HG03575 (cell line): Measurements from ENCODE around the gene EPB41L3.
"Not testable (repeated sequence)": the region's sequence is repeated elsewhere in the genome, so short reads cannot be mapped to it uniquely, and the experiment has no call there.

Source experiments
- ATAC-seq: cut with Tn5 transposase; IDR thresholded peaks from one replicate; pipeline ENCODE4 v1.9.1; 2021; ENCODE audit not compliant: unreplicated experiment, insufficient number of reproducible peaks, low FRiP score; ENCODE audit errors: extremely low read depth

The EPB41L3 gene

DNA sequence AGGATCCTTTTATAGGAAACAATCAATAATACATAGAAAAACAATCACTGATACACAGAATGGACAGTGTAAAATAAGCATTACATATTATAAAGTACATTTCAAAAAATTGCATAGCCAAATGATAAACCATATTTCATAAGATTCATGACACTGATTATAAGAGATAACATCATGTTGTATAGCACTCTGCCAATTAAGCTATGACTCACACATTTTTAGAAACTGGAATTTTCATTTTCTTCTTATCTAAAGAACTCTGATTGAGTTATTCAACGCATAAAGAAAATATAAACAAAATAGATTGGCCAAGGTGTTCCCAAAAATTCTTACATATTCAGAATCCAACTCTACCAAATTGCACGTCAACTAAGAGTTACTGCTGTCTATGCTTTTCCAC, 5.9 kb downstream of the EPB41L3 start:
- ATAC-seq, result no peak

DNA sequence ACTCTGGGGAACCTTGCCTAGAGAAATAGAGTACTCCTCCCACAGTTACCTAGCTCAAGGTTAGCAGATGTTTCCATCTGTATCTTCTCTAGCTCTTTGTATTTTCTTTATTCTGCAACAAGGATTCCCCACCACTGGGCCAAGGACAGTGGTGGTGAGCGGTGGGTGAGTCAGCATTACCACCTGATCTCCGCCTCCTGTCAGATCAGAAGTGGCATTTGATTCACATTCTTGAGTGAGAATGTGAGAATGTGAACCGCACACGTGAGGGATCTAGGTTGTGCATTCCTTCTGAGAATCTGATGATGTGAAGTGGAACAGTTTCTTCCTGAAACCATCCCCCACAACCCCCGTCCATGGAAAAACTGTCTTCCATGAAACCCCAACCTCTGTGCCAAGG, 9.0 kb downstream of the EPB41L3 start:
- ATAC-seq, result no peak

DNA sequence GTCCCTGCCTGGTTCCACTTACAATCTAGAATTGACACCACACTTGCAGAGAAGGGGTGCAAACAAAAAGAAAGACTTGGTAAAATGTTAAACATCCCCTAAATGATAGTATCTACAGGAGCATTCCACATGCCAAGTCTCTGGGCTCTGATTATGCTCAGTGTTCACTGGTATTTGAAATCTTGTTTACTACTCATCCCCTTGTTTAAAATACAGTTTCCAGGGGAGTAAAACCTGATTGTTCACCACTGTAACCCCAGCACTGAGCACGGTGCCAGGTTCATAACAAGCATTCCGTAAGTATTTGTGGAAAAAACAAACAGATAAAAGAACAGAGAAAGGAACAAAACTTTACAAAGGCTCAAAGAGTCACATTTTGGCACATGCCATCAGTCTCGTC, 11.7 kb downstream of the EPB41L3 start:
- ATAC-seq, result no peak

DNA sequence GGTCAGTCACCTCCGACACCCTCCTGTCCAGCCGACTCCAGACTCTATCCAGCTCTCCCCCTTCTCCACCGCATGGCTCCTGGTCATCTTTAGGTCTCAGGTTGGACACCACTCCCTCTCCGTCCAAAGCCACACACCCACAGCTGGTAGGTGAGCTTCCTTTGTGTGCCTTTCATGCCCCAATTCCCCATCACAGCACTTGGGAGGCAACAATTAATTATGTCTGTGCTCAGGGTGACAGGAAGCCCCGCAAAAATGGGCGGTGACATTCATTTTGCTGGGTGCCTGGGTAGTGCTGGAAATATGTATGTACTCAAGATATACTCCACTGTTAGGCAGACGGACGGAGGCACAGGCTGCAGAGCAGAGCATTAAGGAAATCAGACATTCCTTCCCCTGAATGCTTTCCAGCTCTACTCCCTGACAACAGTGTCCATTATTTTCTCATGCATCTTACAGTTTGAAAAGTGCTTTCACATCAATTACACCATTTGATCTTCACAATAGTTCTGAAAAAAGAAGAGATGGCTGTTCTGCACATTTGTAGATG, 13.1 kb downstream of the EPB41L3 start:
- no peak for ATAC-seq

DNA sequence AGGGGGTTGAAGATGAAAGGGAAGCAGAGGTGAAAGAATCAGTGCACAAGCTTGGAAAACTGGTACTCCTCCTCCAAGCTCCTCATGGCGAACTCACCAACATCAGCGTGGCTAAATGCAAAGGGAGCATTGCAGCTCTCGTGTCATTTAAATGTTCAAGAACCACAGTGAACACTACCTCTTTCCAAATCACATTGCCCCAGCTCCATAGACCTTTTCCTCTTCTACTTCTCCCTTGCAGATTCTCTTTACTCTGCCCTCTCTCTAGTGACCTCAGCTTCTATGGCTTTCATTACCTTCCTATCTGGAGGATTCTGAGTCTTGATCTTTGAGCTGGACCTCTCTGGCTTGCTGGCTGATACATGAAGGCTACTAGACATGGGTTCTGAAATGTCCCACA, 14.3 kb downstream of the EPB41L3 start:
- ATAC-seq, result no peak

DNA sequence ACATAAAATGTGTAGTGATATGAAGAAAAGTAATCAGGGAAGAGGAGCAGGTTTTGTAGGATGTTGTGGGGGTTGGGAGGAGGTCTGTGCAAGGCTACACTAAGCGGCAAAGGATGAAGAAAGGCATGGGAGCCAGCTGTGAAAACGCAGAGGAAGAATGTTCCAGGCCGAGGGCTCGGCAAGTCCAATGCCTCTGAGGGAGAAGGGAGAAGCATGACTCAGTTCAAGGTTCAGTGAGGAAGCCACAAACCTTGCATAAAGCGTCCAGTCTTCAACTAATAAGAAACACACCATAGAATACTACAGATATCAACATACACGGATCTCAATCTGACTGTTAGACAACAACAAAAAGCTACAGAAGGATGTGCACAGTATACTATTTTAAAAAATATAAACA, 16.2 kb downstream of the EPB41L3 start:
- ATAC-seq, result no peak

DNA sequence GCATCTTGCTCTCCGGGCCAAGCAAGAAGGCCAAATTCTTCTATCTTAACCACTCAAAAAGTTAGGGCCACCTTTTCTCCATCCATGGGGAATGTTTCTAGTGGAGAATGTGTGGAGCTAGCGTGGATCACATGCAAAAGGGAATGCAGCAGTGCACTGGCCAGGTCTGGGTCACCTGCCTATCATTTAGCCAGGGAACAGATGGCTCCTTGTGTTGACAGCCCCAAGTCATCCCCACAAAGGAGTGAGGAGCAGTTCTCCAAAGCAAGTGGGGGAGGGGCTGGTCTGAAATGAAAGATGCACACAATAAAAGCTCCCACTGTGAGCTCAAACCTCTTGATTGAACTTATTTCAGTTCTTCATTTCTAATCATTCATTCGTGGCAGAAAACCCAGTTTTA, 19.1 kb downstream of the EPB41L3 start:
- no peak for ATAC-seq

DNA sequence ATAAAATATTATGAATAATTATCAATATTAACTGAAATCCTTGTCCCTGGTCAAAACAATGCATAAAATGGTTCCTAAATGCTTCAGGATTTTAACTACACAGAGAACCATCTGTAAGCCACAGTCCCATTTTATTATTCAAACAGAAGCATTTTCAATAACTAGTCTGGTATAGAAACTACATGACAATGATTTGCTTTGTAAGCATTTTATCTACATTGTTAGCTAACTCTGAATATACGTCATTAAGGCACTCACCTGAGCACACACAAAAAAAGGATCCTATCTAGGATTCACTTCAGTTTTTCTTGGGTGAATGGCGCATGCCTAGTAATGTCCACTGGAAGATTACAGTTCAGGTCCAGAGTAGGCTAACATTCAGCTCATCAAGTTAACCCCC, 22.8 kb downstream of the EPB41L3 start:
- no peak for ATAC-seq

DNA sequence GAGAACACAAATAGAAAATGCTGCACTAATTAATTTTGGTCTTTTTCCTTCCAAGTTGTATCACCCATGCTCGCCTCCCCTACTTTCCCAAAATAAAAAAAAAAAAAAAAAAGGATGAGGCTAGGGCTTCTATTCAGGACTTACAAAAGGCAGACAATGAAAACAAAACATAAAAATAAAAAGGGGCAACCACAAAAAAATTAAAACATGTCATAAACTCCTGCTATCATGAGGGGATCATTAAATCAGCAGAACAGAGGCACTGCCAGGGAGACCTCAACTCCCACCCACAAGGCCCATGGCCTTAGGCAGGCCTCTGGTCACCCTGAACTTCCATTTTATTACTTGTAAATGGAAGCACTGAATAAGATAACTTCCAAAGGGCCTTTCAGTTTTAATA, 23.3 kb downstream of the EPB41L3 start:
- ATAC-seq, result no peak

DNA sequence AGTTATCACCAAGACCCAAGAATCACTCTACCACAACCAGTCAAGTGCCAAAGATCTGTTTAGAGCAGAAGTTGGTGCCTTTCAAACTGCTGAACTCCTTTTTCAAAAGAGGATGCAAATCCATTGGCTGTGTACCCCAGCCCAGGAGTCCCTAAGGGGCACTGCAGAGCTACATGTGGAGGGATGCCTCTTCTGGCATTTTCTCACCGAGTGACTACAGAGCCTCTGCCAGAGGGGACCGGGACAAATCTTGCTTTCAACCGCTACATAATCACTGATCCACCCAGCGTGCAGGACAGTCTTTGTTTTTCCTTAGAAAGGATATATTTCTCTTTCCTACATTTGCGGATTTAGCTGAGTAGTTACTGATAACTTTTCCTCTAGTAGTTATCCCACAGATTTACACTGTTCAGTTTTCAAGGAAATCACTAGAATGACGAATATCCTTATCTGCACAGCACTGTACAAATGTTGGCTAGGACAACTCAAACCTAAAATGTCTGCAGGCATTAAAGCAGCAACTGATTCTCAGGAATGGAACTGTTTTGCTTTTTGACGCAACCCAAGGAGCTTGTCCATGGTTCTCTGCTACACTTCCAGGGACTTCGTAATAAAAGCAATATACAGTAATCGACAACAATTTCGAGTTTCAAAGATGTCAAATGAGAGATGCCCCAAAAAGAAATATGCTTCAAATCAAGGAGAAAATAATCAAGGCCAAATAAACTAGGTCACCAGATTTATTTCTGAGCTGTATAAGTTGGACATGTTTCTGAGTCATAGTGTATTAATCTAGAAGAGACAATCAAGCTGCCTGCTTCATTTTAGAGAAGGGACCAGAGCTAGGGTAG, 24.1 kb downstream of the EPB41L3 start:
- ATAC-seq, result no peak

DNA sequence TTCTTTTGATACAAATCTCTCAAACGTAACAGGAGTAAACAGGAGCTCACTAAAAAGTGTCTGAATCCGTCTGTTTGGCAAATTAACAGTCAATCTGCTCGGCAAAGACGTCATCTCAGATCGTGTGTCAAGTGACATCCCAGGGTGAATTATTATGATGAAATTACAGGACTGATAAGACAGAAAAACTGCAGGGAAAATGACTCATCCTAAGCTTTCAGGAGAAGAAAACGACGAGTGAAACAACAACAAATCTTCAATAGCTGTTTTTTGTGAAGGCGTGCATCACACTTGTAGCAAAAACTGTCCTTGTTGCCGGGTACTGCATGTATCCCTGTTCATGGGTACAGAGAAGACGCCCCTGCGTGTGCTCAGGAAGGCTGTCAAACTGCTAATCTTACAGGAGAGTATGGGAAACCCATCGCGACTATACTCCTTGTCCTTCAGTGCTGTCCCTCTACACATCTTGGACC, 24.9 kb downstream of the EPB41L3 start:
- ATAC-seq, result no peak

DNA sequence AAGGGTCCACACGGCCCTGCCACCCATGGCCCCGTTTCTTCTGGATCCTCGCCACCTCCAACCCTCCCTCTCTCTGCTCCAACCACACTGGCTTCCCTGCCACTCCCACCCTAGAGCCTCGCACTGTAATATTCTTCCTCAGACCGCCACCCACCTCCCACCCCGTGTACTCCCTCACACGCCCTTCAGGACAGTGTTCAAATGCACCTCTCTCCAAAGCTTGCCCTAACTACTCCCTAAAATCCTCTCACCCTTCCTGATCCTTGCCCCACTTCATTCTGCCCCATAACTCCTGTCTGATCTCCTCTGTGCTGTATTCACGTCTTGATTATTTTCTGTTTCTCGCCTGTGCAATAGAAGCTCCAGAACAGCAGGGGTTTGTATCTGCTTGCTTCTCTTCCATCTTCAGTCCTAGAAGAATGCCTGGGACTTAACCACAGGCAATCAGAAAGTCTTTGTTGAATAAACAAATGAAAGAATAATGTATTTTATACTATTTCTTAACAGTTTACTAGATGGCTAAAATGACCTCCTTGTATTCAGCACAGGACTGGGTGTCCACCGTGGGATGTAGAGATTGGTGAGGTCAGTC, 25.5 kb downstream of the EPB41L3 start:
- ATAC-seq, result no peak

DNA sequence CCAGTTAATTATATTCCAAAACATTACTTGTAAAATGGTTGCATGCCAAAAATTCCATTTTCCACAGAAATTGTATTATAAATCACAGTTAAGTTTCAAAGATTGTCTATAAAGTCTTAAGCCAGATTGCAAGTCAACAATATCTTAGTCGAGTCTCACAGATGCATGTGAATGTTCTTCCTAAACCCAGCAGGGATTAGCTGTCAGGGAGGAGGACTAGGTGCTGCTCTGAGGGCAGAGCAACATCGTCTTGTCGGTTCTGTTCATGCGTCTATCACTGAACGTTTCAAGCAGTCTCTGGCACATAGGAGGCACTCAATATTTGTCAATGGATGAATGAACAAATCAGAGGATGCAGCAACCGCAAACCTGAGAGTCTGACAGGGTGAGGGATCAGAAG, 27.0 kb downstream of the EPB41L3 start:
- ATAC-seq, result no peak

DNA sequence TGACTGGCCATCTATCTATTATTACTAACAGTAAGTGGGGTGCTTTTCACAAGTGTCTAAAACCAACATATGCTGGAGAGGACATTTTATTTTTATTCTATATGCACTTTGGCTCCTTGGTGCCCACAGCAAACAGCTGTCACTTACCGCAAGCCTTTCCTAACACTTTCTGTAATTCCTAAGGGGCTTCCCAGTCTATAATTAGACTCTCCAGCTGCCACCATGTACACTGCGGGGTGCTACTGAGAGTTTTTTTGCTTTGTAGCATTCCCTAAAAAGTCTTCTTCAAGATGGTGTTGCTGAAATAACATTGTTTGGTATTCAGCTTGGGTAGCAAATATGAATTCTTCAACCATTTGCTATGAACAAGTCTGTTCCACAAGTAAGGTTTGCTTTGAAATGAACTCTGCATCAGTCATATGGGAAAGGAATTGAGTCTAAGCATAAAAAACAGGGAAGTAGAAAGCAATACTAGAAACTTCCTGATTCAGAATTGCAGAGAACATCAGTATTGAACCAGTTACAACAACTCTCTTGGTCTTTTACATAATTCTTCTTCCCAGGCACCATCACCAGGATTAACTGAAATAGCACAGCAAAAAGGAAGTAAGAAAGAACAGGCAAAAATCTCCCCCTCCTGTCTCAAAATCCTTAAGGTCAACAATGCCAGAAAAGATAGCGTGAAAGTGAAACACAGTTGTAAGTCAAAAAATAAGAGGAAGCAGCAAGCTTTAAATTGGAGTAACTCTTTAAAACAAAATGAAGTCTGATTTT, 28.6 kb downstream of the EPB41L3 start:
- no peak for ATAC-seq

DNA sequence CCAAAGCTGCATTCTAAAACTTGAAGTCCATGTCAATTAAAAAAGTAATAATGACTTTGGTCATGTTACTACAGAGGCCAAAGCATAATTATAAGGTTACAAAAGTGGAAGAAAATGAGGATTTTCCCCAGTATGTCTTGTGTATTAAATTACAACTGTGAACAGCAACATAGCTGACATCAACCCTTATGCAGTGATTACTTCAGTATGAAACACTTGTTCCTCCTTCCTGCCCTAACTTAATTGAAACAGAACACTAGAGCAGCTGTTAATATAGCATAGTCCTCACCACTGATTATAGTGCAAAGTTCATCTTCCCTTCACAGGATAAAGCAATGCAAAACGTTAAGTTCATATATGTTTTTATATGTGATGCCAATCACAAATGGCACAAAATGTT, 29.9 kb downstream of the EPB41L3 start:
- no peak for ATAC-seq

DNA sequence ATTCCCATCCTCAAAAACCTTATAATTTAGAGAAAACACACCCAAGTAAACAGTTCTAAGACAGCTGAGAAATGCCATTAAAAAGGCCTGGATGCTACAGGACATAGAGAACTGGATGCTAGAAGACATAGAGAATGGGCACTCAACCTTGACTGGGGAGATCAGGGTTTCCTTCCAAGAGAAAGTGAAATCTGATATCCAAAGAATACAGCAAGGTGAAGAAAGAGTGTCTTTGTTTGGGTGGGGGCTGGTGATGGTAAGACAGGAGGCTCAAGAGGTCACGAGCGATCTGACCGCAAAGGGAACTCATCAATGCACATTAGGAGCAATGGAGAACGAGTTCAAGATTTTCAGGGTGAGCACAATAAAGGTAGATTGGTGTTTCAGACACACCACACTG, 31.6 kb downstream of the EPB41L3 start:
- no peak for ATAC-seq

DNA sequence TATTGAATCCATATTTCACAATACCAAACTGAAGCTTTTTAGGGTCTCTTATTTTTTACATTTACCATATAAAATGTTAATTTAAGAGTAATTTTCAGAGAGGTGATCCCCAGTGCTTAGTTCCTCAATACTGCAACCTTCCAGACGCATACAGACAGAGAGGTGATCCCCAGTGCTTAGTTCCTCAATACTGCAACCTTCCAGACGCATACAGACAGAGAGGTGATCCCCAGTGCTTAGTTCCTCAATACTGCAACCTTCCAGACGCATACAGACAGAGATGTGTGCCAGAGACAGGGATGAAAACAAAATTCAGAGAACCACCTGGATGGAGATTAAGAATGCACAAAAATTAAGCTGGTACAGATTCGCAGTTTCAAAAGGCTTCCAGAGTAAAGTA, 32.3 kb downstream of the EPB41L3 start:
- not testable (repeated sequence) for ATAC-seq

DNA sequence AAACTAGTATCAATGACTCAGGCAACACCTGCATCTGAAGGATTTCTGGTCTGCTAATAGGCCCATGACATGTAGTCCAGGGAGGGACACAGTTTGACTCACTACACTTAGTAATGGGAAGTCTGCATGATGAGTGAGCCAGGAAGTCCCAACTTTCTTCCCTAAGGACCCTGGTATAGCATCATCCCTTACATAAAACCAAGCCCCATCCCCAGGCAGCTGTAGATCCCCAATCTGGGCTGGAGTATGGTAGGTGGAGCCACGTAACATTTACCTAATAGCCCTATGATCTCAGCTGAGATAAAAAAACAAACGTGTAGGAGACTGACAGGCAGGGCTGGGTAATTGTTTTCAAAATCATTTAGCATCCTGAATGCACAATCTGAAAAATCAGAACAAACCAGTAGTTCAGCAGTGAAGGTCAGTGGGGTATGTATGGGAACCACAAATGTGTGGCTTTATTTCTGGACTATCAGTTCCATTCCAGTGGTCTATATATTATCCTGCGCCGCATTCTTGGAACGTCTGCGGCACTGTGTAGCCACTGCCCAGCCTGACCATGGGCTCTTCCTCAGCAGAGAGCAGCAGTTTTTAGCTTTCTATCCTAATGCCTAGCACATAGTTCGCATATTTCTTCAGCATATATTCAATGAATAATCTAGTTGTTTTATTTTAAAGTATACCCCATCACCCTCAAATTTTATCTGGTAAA, 33.5 kb downstream of the EPB41L3 start:
- ATAC-seq, result no peak

DNA sequence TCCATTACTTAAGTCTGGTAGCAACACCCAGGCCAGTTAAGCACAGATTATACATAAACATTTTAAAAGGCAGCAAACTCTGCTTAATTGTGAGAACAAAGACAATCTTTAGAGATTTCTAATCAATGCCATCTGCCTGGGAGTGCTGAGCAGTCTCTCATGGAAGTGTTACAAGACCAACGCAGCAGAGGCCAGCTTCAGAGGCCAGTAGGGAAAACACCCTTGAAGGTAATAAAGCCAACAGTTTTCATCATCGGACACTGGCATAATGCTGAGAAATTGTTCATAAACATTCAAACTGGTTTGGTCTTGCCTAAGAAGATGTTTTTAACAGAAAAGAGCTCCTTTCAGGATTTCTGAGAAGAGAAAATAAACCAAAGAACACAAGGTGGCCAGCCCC, 35.0 kb downstream of the EPB41L3 start:
- no peak for ATAC-seq
